ENCODE measurements around the gene EMP2. TPM values are rescaled to one million over a fixed set of nuclear protein-coding genes. Genes with fewer than 3 reads are reported as not detected.

EMP2 gene
- total RNA-seq, 4 donors from 2014 or later: 108 to 121 (median 109) TPM

DNA sequence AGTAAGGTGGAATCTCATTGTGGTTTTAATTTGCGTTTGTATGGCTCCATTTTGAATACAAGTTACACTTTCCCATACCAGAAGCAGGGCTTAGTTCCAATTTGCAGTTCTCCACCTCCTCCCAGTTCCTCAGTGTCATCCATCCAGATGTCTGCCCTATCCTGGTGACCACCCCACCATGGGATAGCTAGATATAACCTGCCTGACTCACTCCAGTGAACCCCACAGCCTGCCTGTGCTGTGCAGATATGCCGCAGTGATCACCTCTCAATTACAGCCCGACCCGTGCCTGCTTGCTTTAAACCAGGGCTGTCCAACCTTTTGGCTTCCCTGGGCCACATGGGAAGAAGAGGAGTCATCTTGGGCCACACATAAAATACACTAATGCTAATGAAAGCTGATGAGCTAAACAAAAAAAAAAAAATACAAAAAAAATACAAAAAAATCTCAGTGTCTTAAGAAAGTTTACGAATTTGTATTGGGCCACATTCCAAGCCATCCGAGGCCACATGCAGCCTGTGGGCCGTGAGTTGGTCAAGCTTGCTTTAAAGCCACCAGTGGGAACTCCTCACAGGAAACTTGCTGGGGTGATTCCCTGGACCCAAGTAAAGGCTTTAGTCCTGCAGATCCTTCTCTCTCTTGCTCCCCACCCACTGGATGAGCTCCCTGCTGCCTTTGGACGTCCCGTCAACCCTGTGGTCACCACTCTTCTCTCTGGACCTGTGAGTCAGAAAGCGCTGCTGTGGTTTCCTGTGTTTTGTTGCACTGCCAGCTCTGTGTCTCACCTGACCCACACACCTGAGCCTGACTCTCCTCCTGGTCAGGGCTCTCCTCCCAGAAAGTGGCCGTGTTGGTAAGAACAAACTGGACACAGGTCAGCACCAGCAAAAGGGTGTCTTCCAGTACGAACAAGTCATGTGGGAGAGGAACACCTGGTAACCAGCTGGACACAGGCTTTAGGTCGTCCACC lies 83.0 kb downstream of the EMP2 start:
- no peak for TF ChIP-seq POLR2A (IDR thresholded peaks at IDR 0.05)
- TF ChIP-seq, protein P1, sequence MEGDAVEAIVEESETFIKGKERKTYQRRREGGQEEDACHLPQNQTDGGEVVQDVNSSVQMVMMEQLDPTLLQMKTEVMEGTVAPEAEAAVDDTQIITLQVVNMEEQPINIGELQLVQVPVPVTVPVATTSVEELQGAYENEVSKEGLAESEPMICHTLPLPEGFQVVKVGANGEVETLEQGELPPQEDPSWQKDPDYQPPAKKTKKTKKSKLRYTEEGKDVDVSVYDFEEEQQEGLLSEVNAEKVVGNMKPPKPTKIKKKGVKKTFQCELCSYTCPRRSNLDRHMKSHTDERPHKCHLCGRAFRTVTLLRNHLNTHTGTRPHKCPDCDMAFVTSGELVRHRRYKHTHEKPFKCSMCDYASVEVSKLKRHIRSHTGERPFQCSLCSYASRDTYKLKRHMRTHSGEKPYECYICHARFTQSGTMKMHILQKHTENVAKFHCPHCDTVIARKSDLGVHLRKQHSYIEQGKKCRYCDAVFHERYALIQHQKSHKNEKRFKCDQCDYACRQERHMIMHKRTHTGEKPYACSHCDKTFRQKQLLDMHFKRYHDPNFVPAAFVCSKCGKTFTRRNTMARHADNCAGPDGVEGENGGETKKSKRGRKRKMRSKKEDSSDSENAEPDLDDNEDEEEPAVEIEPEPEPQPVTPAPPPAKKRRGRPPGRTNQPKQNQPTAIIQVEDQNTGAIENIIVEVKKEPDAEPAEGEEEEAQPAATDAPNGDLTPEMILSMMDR (IDR thresholded peaks at IDR 0.05): no peak
- no peak overlapping the region for H3K27ac ChIP-seq
- peaks cover 0 to 63% (median 0%) of the 10 kb centered on the region in 3 donors for H3K36me3 ChIP-seq
- peaks cover 0 to 17% (median 15%) of the 10 kb centered on the region in 3 donors for H3K9me3 ChIP-seq
- no peak for DNase-seq
- H3K4me3 ChIP-seq: no peak overlapping the region
- intact Hi-C loops (cut with DNase I): no loop called here
- H3K27me3 ChIP-seq: no peaks in the 10 kb centered on the region
- H3K4me1 ChIP-seq: no peaks in the 10 kb centered on the region
- WGBS, 2 donors: 85 to 91% methylated on average over 10 to 11 of the region's 13 CpGs

DNA sequence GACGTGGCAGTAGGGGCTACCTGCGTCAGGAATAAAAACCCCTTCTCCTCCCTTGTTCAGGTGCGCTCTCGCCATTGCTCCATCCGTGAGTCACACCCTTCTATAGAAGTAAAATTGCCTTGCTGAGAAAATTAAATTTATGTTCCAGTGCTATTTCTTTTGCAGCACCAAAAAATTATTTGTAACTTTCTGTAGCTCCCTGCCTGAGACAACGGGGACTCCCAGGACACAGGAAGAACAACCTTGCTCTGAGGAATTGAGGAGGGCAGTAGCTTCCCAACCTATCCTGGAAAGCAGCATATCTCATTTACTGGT lies 85.4 kb downstream of the EMP2 start:
- Histone ChIP-seq H3K4me1 (no peaks in the 10 kb centered on the region), H3K27me3 (no peaks in the 10 kb centered on the region), H3K27ac (no peak overlapping the region), H3K4me3 (no peak overlapping the region), H3K9me3 (peaks cover 0 to 17% (median 15%) of the 10 kb centered on the region in 3 donors), H3K36me3 (peaks cover 0 to 39% (median 0%) of the 10 kb centered on the region in 3 donors)
- no peak for TF ChIP-seq POLR2A (IDR thresholded peaks at IDR 0.05)
- TF ChIP-seq, protein P1 (IDR thresholded peaks at IDR 0.05): no peak
- no peak for DNase-seq
- intact Hi-C loops (cut with DNase I): no loop called here
- WGBS, 2 donors: 90 to 95% methylated on average over 6 of the region's 6 CpGs

DNA sequence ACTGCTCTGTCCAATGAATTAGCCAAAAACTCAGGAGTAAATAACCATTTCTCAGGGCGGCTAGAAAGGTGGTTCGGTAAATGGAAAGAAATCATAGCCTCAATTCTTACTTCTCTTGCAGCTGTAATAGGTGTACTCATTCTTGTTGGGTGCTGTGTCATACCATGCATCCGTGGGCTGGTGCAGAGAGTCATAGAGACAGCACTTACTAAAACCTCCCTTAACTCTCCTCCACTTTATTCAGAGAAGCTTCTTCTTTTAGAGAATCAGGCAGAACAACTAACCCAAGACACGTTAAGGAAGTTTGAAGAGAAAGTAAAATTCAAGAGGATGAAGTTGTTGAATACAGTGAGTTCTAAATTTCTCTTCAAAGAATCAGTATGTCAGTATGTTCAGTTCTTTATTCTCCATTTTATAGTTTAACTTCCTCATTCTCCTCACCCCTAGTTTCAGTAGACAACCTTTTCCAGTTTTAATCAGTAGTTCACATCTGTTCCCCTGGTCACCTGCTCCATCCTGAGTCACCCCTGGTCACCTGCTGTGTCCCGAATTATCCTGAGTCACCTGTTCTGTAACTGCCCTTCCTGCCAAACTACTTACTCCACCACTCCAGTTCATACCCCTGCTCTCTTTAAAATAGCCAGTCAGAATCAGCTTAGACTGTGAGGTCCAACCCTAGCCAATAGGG lies 85.9 kb downstream of the EMP2 start:
- WGBS, 2 donors: 70 to 78% methylated on average over 5 of the region's 5 CpGs

DNA sequence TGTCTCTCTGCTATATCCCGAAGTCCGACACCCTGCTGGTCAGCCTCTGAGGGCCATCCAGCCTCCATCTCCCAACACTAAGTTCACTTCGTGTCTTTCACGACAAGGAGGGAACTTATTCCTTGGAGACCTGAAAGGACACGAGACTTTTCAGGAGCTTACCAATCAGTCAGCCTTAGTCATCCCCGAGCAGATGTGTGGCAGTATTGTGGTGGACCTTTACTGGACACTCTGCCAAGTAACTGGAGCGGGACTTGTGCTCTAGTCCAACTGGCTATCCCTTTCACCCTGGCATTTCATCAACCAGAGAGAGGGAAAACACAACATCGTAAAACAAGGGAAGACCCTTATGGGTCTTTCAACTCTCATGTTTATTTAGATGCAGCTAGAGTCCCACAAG lies 87.1 kb downstream of the EMP2 start:
- H3K27me3 ChIP-seq: no peaks in the 10 kb centered on the region
- peaks cover 0 to 37% (median 0%) of the 10 kb centered on the region in 3 donors for H3K36me3 ChIP-seq
- TF ChIP-seq POLR2A (IDR thresholded peaks at IDR 0.05): no peak
- TF ChIP-seq, protein P1 (IDR thresholded peaks at IDR 0.05): no peak
- no peaks in the 10 kb centered on the region for H3K4me1 ChIP-seq
- no peak overlapping the region for H3K4me3 ChIP-seq
- intact Hi-C loops (cut with DNase I): no loop called here
- H3K9me3 ChIP-seq: peaks cover 0 to 17% (median 15%) of the 10 kb centered on the region in 3 donors
- no peak overlapping the region for H3K27ac ChIP-seq
- DNase-seq: no peak
- 91 to 92% methylated on average over 5 to 8 of the region's 8 CpGs for WGBS, 2 donors

More for the DNA sequence above, 85.9 kb downstream of the EMP2 start:
- H3K4me3 ChIP-seq: no peak overlapping the region
- no peak overlapping the region for H3K27ac ChIP-seq
- TF ChIP-seq POLR2A (IDR thresholded peaks at IDR 0.05): no peak
- TF ChIP-seq, protein P1 (IDR thresholded peaks at IDR 0.05): no peak
- no peaks in the 10 kb centered on the region for H3K27me3 ChIP-seq
- peaks cover 0 to 17% (median 15%) of the 10 kb centered on the region in 3 donors for H3K9me3 ChIP-seq
- H3K36me3 ChIP-seq: peaks cover 0 to 37% (median 0%) of the 10 kb centered on the region in 3 donors
- no peaks in the 10 kb centered on the region for H3K4me1 ChIP-seq
- intact Hi-C loops (cut with DNase I): no loop called here
- no peak for DNase-seq

DNA sequence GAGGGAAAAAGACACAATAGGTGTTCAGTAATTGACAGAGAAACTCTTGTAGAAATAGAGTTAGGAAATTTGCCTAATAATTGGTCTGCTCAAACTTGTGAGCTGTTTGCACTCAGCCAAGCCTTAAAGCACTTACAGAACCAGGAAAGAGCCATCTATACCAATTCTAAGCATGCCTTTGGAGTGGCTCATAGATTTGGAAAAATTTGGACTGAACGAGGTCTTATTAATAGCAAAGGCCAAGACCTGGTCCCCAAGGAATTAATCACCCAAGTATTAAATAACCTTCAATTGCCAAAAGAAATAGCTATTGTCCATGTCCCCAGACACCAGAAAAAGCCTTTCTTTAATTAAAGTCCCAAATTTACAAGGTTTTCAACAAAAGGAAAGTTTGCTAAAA lies 90.3 kb downstream of the EMP2 start:
- intact Hi-C loops (cut with DNase I): no loop called here
- Histone ChIP-seq H3K9me3 (peaks cover 0 to 27% (median 20%) of the 10 kb centered on the region in 3 donors), H3K27me3 (no peaks in the 10 kb centered on the region), H3K27ac (no peak overlapping the region), H3K4me1 (no peaks in the 10 kb centered on the region), H3K4me3 (no peak overlapping the region), H3K36me3 (peaks cover 0 to 37% (median 0%) of the 10 kb centered on the region in 3 donors)
- no peak for DNase-seq
- 12 to 29% methylated on average over 1 of the region's 1 CpG for WGBS, 2 donors
- TF ChIP-seq POLR2A (IDR thresholded peaks at IDR 0.05): no peak
- TF ChIP-seq, protein P1 (IDR thresholded peaks at IDR 0.05): no peak

Measured in esophagus squamous epithelium (tissue), 5 donors.